Right kidney (tissue), 9 donors: ENCODE measurements around the gene NYNRIN.
"Not testable (repeated sequence)": the region's sequence is repeated elsewhere in the genome, so short reads cannot be mapped to it uniquely, and the experiment has no call there.

ENCODE experiments used
- DNase-seq: peaks from one replicate; pipeline ENCODE4 v3.0.0-alpha.2; 2016
- long read RNA-seq, 8 donors: transcript quantifications; one replicate each; lab custom pipeline, GENCODE V29; 2026

Gene NYNRIN
- long read RNA-seq, donor 1, full-length matches to known transcripts, result 1 of 1 reads
- long read RNA-seq, donor 1, partial matches to known transcripts, result 0 of 1 reads
- long read RNA-seq, donor 1, other reads (novel, unspliced or antisense), result 0 of 1 reads
- long read RNA-seq, donor 2, full-length matches to known transcripts, result 1 of 10 reads
- long read RNA-seq, donor 2, partial matches to known transcripts, result 9 of 10 reads
- long read RNA-seq, donor 2, other reads (novel, unspliced or antisense), result 0 of 10 reads
- long read RNA-seq, donor 3, result 0 reads
- long read RNA-seq, donor 4, full-length matches to known transcripts, result 1 of 19 reads
- long read RNA-seq, donor 4, partial matches to known transcripts, result 18 of 19 reads
- long read RNA-seq, donor 4, other reads (novel, unspliced or antisense), result 0 of 19 reads
- long read RNA-seq, donor 5, full-length matches to known transcripts, result 2 of 21 reads
- long read RNA-seq, donor 5, partial matches to known transcripts, result 19 of 21 reads
- long read RNA-seq, donor 5, other reads (novel, unspliced or antisense), result 0 of 21 reads
- long read RNA-seq, donor 6, partial matches to known transcripts, result 5 of 5 reads
- long read RNA-seq, donor 6, other reads (novel, unspliced or antisense), result 0 of 5 reads
- long read RNA-seq, donor 7, result 0 reads
- long read RNA-seq, donor 8, full-length matches to known transcripts, result 4 of 9 reads
- long read RNA-seq, donor 8, partial matches to known transcripts, result 5 of 9 reads
- long read RNA-seq, donor 8, other reads (novel, unspliced or antisense), result 0 of 9 reads

GRCh38 chr14:24398653-24399446, at the start of gene NYNRIN:
NYNRIN (plus strand) TSS chr14:24399003; CDS start chr14:24399247, 244 bp downstream.
- peak; percentile 53 for DNase-seq

- no peak for DNase-seq
These were observed 49.1 kb upstream of the NYNRIN start for GRCh38 chr14:24349742-24350141.

- DNase-seq, result no peak
These were observed 47.3 kb upstream of the NYNRIN start for GRCh38 chr14:24351517-24351916.

- DNase-seq, result no peak
These were observed 45.0 kb upstream of the NYNRIN start for GRCh38 chr14:24353559-24354481.

- DNase-seq, result not testable (repeated sequence)
These were observed 44.3 kb upstream of the NYNRIN start for GRCh38 chr14:24354482-24354825.

- no peak for DNase-seq
These were observed 43.8 kb upstream of the NYNRIN start for GRCh38 chr14:24355009-24355408.

GRCh38 chr14:24356208-24356607, 42.6 kb upstream of the NYNRIN start:
- no peak for DNase-seq

- DNase-seq, result no peak
These were observed 38.5 kb upstream of the NYNRIN start for GRCh38 chr14:24360281-24360680.

- no peak for DNase-seq
These were observed 37.5 kb upstream of the NYNRIN start for GRCh38 chr14:24361326-24361725.

GRCh38 chr14:24362241-24362960, 36.4 kb upstream of the NYNRIN start:
- DNase-seq, result no peak

GRCh38 chr14:24363401-24363800, 35.4 kb upstream of the NYNRIN start:
- no peak for DNase-seq

GRCh38 chr14:24364841-24365240, 34.0 kb upstream of the NYNRIN start:
- no peak for DNase-seq

- peak; percentile 69 for DNase-seq
These were observed 33.0 kb upstream of the NYNRIN start for GRCh38 chr14:24365600-24366412.

- no peak for DNase-seq
These were observed 32.4 kb upstream of the NYNRIN start for GRCh38 chr14:24366413-24366720.

- DNase-seq, result peak; percentile 97
These were observed 31.9 kb upstream of the NYNRIN start for GRCh38 chr14:24366721-24367513.

- peak; percentile 95 for DNase-seq
These were observed 31.1 kb upstream of the NYNRIN start, which contains the start of gene NFATC4 for GRCh38 chr14:24367514-24368211. NFATC4 (plus strand) TSS chr14:24368184; CDS start chr14:24368341, 157 bp downstream.

GRCh38 chr14:24368212-24368561, 30.6 kb upstream of the NYNRIN start:
- DNase-seq, result peak; percentile 71

GRCh38 chr14:24368562-24369252, 30.1 kb upstream of the NYNRIN start:
- peak; percentile 82 for DNase-seq
